Activated CD4-positive, alpha-beta T cell treated with anti-CD3 and anti-CD28 coated beads for 1 hour (primary cell): Measurements from ENCODE around the gene INO80B.
"Not testable (repeated sequence)": the region's sequence is repeated elsewhere in the genome, so short reads cannot be mapped to it uniquely, and the experiment has no call there.

ENCODE experiments used
- DNase-seq: peaks from one replicate; pipeline ENCODE4 v3.0.0-alpha.2; 2020

INO80B gene

DNA sequence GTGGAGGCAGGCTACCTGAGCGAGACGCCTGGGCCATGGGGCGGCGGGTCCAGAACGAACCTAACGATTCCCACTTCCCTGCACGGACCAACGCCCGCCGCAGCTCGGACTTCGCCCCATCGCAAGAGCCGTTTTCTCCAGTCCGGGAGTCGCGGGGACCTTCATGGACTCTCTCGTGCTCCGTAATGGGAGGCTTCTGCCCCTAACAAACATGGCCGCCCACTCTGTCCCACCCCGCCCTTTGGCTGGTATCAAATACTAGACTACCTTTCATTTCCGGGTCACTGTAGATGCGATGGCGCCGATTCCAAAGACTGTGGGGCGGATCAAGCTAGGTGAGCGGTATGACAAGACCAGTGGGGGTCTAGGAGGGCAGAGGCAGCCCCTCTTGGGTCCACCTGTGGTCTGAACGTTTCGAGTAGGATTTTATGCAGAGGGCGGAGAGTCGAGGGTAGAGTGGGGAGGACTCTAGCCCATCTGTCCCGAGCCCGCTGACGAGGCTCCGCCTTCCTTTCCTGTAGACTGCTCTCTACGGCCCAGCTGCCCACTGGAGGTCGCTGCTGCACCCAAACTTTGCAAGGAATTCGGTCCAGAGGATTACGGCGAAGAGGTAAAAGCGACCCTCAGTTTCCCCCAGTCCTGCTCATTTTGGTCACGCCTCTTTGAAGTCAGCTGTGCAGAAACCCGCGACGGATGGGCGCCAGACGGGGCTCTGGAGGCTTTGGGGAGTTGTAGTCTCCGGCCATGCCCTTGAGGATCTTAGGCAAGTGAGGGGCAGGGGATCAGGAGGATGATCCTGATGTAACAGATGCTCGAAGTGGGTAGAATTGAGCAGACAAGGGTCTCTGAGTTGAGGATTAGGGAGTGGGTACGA is 28.2 kb downstream of the INO80B start, which contains the start of the genes CCDC142 and TTC31:
CCDC142 (minus strand) TSS at position 198 of the 874 bp plus-strand sequence; CDS start at position 37, 161 bp downstream.
TTC31 (plus strand) TSS at position 281 of the 874 bp plus-strand sequence; CDS start at position 296, 15 bp downstream.
- DNase-seq: peak; percentile 88

DNA sequence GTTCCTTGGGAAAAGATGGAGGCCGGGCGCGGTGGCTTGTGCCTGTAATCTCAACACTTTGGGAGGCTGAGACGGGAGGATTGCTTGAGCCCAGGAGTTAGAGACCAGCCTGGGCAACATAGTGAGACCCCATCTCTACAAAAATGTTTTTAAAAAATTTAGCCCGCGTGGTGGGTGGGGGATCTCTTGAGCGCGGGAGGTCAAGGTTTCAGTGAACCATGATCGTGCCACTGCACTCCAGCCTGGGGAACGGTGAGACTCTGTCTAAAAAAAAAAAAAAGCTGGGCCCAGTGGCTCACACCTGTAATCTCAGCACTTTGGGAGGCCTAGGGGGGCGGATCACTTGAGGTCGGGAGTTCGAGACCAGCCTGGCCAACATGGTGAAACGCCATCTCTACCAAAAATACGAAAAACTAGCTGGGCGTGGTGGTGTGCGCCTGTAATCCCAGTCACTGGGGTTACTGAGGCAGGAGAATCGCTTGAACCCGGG is 28.8 kb downstream of the INO80B start:
- DNase-seq: not testable (repeated sequence)

DNA sequence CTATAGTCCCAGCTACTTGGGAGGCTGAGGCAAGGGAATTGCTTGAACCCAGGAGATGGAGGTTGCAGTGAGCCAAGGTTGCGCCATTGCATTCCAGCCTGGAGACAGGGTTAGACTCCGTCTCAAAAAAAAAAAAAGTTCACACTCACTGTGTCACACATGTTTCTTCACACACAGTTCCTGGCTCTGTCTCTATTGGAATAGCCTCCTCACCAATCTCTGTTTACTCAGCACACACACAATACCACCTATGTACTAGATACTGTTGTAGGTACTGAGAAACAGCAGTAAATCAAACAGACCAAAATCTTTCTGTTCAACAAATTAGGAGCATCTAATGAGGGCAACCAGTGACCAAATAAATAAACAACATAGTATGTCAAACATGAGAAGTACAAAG is 31.3 kb downstream of the INO80B start:
- DNase-seq: no peak

DNA sequence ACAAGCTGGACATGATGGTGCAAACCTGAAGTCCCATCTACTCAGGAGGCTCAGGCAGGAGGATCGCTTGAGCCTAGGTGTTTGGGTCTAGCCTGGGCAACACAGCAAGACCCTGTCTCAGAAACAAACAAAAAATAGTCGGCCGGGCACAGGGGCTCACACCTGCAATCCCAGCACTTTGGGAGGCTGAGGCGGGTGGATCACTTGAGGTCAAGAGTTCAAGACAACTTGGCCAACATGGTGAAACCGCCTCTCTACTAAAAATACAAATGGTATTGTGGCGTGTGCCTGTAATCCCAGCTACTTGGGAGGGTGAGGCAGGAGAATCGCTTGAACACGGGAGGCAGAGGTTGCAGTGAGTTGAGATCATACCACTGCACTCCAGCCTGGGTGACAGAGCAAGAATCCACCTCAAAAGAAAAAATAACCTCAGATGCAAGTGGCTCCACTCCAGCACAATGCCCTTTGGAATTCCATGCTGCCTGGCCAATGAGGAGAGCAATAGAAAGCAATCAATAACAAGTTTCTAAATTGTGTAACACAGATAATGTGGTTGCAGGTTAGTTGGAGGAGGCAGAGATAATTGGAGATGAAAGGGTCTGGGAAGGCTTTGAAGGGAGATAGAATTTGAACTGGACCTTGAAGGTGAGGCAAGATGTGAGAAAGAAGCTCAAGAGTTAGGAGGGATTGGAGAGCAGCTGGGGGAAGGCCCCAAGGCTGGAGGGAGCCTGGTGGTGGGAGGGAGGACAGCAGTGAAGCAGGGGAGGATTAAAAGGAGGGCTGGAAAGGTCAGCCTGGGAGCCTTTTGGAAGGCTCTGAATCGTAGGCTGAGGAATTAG is 34.0 kb downstream of the INO80B start:
- DNase-seq: no peak

DNA sequence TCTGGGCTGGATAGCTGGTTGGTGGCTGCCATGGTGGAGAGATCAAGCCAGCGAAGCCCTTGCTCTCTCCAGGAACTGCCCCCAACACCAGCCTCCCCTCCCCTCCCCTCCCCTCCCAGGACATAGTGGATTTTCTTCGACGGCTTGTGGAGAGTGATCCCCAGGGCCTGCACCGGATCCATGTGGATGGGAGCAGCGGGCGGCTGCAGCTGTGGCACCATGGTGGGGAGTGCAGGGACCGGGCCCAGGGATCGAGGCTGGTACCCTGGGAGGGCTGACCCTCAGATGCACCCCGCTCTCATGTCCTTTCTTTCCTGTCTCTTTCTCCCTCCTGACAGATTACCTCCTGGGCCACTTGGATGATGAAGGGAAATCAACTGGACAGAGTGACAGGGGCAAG is 35.0 kb downstream of the INO80B start:
- no peak for DNase-seq

DNA sequence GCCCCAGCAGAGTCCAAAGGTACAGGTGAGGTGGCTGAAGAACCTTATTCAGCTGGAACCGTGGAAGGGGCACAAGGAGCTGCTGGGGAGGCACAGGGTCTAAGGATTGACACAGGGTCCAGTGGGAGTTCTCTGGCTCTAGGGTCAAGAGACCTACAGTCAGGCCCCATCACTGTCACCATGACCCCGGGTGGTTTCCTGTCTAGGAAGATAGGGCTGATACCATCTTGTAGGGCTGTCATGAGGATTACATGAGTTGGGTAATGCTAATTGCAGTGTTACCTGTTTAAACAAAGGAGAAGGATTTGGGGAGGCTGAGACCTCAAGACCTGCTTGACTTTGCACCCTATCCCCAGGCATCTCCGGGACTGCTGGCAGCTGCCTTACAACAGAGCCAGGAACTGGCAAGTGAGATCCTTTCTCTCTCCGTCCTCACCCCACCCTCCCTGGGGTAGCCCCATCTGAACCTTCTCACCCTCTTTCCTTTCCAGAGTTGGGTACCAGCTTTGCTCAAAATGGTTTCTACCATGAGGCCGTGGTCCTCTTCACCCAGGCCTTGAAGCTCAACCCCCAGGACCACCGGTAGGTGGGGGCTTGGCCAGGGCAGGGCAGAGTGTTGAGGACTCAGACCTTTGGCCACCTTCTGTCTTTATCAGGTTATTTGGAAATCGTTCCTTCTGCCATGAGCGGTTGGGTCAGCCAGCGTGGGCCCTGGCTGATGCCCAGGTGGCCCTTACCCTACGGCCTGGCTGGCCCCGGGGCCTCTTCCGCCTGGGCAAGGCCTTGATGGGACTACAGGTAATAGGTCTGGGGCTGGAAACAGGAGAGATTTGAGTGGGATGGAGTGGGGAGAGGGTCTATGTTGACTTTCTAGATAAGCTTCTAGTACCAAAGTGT is 37.0 kb downstream of the INO80B start:
- DNase-seq: no peak

DNA sequence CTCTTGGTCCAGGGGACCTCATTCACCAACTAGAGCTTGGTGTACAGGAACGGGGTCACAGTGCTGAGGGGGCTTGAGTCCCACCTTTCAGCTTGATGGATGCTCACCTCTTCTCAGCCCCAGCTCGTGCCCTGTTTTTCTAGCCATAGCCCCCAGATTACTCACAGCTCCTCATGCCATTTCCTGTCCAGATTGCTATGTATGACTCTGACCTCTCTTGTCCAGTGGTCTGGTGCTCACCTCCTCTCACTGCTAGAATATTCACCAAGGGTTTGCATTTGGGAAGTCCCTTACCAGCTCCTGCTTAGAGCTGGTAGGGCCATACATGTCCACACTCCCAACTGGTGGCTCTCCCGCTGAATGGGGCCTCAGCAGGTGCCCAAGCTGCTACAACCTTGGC is 38.7 kb downstream of the INO80B start:
- DNase-seq: no peak

DNA sequence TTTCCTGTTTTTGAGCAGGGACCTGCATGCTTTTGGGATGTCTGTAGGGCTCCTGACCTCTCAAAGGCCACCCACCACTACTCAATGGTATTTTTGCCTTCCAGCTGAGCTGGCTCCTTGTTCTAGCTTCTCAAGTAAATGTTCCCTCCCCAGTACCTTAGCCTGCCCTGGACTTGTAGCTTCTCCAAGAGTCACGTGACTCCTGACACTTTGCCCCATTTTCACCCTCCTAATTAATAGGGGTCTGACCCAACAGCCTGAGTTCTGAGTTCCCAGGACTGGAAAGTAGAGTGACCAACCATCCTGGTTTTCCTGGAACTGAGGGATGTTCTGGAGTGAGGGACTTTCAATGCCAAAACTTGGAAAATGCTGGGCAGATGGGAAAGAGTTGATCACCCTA is 40.6 kb downstream of the INO80B start:
- DNase-seq: no peak

DNA sequence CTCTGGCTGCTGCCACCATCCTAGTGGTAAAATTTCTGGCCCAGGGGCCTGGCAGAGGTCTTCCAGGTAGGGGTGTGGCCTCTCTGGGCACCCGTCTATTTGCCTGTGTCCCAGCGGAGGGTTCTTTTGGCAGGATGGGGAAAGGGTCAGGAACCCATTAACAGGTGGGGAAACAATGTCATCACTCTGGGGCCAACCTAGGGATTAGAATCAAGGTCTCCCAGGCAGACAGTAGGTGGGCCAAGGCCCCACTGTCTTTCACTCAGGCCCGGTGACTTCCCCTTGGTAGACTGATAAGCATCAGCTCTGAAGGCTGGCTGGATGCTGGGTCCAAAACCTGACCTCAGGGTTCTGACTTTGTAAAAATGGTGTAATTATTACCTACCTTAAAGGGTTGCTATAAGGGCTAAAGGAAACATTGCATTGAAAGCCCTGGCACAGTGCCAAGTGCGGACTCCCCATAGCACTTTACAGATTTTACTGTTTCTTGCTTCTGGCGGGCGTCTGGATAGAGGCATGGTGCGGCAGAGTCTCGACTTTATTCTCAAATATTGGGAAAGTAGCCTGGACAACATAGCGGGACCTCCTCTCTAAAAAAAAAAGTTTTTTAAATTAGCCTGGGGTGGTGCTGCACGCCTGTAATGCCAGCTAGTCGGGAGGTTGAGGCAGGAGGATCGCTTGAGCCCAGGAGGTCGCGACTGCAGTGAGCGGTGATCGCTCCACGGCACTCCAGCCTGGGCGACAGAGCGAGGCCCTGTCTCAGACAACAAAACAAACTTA is 42.3 kb downstream of the INO80B start:
- DNase-seq: no peak

DNA sequence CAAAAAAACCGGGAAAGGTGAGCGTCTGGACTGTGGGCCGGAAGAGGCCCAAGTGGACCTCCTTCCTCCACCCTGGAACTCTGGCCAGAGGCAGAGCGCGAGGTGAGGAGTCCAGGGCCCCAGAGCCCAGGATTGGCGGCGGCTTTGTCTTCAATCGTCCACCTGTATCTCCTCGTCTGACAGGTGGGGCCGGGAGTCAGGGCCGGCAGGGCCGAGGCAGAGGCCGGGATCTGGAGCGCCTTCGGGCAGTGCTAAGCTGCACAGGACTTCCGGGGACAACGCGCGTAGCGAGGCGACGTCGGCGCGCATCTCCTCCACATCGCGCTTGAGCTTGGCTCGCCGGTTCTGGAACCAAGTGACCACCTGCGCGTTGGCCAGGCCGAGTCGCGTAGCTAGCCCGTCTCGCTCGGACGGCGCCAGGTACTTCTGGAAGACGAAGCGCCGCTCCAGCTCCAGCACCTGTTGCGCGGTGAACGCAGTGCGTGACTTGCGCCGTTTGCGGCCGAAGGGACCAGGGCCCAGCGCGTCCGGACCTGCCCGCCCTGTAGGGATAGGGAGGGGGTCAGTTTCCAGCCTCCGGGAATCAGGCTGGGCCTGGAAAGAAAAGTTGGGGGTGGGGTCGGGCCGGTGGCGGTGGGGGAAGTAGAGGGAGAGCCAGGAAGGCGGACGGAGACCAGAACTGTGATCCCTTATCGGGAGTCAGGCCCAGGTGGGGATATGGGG is 43.1 kb downstream of the INO80B start:
- no peak for DNase-seq

DNA sequence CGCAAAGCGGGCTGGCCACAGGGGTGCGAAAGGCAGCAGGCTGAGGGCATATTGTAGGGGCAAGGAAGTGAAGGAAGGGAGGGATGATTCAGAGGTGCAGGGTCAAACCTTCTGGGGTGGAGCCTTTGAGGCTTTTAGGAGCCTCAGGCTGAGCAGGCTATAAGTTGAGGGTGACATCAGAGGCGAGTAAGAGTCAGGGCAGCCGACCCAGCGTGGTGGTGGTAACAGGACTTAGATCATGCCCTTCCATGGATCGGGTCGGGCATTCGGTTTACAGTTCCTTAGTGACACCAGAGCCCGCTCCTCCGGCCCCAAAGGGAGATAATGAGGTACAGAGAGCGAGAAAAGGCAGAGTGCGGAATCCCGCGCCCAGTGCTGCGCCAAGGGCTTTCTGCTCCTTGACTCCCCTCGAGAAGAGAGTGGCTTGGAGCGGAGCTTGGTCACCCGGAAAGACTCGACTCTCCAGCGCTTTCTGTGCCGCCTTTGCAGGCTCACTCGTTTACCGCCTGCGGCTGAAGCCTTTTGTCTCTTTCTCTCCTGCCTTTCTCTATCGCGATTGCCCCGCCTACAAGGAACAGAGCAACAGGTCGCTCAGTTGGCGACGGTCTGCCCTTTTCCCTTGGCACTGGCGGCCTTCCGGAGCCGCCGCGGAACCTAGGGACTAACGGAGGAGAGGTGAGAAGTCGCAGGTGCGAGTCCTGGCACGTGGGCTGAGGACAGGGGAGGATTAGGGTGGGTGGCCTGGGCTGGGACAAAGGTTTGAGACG is 43.8 kb downstream of the INO80B start:
- DNase-seq: no peak

DNA sequence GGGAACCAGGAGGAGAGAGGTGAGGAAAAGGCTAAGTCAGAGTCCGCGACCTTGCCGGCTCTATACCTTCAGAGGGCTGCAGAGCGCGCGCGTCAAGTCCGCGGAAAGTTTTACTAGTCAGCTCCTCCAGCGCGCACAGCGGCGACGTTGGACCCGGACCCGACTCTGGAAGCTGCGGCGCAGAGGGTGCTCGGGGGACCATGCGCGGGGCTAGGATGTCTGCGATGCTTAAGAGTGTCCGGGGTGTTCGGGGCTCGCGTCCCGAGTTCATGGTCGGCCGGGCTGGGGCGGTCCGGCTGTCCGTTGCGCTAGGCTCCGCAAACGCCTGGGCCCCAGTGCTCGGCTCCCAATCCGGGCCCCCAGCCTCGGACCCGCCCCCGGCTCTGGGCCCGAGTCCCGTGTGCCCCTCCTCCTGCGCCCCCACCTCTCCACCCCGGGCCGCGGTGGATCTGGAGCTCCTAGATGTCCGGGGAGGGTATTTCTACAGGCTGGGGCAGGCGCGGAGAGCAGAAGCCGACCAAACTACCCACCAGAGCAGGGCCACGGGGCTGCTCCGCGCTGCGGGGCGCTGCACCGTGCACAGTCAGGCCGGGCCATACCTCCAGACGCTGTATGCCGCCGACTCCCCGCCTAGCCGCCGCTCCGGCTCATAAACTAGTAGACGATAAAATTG is 44.5 kb downstream of the INO80B start, which contains the start of gene LBX2:
LBX2 (minus strand) TSS at position 337 of the 673 bp plus-strand sequence; CDS start at position 271, 66 bp downstream.
- DNase-seq: peak; percentile 30

DNA sequence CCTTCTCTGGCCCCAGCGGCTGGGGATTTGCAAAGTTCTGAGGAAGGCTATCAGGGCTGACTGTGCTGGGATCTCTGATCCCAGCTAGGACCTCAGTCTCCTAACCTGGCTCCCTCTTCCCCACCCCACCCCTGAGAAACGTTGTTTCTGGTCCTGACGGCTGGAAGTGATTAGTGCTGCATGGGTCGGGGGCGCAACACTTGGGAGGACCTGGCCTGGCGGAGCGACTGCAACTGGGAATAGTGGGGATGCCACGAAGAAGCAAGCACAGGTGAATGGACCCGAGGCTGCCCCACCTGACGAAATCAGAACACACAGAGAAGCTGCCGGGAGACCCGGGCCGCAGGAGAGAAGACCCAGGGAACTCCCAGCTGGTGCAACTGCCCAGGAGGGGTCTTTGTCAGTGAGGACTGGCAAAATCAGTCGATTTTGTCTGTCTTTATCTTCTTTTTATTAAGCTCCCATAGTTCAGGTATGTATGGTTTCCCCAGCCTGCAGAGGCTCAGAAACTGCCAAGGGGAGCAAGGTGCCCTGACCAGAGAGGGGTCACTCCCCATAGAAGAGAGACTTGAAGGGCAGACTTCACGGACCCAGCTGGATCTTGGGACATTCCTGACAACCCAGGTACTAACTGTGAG is 45.2 kb downstream of the INO80B start:
- DNase-seq: no peak

DNA sequence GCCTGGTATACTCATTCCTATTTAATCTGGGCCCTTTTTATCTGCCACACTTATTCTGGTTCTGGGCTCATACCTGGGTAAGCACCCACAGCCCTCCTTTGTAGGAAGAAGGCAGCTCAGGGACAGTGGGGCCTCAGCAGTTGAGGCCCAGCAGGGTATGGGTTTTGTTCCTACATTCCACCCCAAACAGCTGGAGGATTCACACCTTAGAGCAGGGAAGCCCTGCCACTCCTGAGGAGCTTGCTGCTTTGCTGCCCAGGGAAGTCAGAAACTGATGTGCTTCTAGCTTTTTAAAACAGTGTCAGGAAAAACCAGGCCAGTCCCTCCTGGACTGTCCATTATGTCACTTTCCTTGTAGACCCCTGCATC is 45.7 kb downstream of the INO80B start:
- no peak for DNase-seq

DNA sequence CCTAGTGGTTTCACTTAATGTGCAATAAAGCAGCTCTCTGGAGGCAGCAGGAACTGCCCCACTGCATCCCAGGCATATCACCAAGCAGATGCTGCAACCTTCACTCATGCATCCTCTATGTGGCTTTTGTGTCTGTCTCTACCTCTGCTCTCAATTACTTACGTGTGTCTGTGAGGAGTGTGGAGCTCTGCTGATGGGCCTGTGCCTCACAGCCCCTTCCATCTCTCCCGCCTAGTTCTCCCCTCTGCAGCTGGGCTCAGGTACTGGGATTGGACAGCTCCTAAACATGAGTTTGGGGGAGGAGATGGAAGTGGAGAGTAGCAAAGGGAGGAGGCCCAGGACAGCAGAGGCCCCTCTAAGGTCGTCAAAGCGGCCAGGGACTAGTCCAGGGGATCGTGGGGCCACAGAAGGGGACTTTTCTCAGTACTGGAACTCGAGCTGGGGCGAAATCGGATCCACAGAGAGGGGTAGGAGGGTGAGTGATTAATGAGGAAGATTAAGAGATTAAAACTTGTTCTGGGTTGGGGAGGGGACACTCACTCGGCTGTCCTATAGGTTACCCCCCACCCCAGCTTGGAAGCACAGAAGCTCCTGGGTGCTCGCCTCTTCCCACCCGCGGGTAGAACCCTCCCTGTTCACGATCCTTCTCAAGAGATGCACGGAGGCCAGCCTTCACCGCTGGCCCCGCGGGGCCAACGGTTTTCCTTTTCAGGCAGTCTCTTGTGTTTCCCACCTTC is 46.6 kb downstream of the INO80B start:
- DNase-seq: no peak

DNA sequence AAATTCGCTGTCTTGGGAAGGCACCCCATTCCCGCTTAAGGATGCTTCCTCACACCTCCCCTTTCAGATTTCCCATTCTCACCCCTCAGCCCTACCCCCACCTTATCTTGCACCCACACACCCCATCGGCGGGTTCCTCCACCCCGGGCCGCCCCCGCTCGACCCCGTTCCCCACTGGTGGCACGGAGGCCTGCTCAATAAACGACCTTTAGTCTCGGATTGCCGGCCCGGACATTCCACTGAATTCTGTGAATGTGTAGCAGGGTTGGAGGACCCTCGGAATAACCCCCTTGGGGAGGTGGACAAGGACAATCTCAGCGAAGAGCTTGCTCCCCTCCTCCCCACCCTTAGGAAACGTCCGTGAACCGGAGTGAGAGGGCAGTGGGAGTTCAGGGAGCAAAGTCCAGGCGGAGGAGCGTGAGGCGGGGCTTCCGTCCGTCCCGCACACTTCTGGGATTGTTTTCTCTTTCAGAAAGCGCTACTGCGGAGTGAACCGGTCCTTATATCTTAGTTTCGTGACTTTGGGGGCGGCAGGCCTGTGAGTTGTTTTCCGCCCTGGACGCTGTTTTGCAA is 47.3 kb downstream of the INO80B start:
- no peak for DNase-seq

DNA sequence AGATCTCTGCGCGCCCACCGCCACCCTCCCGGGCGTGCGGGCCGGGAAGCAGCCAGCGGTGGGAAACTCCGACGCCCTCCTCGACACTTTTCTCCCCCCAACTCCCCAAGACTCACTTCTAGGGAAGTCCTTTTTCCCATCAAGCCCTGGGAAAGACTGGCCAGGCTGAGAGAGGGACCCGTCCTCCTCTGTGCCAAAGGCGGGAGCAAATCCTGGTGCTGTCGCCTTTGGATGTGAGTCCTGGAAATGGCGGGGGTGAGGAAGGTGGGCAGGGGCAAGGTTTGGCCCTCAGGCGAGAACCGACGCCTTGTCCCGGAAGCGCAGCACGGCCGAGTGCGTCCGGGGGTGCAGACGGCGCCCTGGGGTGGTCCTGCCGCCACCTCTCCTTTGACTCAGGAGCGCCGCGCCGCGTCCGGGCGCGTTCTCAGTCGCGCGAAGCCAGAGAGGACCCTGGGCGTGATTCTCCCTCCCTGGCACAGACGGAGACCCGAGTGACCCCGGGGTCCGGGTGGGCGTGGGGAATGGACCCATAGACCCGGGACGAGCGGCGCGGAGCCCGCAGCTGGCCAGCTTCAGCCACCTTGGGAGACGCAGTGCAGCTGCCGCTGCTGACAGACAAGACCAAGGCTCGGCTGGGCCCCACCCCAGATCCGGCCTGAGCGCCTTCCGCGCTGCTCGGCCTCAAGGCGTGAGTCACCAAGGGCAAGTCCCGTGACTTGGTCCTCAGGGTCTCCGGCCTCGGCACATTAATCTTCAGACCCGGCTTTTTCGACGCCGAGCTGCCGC is 48.0 kb downstream of the INO80B start:
- DNase-seq: peak; percentile 18
